Stimulated activated CD8-positive, alpha-beta memory T cell treated with anti-CD3 and anti-CD28 coated beads, Interleukin-4, amount 100 ng/mL, for 1 hour (primary cell): Measurements from ENCODE around the gene GDF15.

Experiments
- DNase-seq, 2 donors: peaks; one replicate each; pipeline ENCODE4 v3.0.0-alpha.2; 2020; ENCODE audit warnings: low read depth in 2 of 2, low spot score in 1 of 2

GDF15 gene

GRCh38 chr19:18430417-18431144 lies 44.6 kb downstream of the GDF15 start:
- no peak for DNase-seq

DNA sequence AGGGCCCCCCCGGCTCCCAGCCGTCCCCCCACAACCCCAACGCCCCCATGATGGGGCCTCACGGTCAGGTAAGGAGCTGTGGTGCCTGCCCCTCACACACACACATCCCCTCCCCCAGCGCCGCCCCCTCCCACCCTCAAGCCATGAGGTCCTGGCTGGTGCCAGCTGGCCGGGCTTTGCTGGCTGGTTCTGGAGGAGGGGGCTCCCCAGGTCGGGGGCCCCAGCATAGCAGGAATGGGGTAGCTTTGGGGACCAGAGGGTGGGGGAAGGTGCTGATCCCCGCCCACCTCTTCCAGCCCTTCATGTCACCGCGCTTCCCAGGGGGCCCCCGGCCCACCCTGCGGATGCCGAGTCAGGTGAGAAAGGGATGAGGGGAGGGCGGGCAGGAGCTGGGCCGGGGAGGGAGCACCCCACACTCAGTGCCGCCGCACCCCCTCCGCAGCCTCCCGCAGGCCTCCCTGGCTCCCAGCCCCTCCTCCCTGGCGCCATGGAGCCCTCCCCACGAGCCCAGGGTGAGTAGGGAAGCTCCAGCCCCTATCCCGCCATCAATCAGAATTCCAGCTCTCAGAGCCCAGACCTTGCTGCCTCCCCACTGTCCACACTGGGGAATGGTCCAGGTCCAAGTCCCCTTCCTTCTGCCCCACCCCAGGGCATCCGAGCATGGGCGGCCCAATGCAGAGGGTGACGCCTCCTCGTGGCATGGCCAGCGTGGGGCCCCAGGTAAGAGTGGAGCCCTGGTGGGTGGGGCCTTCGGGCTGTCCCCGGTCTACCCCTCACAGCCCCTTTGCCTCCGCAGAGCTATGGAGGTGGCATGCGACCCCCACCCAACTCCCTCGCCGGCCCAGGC lies 45.6 kb downstream of the GDF15 start:
- no peak for DNase-seq

DNA sequence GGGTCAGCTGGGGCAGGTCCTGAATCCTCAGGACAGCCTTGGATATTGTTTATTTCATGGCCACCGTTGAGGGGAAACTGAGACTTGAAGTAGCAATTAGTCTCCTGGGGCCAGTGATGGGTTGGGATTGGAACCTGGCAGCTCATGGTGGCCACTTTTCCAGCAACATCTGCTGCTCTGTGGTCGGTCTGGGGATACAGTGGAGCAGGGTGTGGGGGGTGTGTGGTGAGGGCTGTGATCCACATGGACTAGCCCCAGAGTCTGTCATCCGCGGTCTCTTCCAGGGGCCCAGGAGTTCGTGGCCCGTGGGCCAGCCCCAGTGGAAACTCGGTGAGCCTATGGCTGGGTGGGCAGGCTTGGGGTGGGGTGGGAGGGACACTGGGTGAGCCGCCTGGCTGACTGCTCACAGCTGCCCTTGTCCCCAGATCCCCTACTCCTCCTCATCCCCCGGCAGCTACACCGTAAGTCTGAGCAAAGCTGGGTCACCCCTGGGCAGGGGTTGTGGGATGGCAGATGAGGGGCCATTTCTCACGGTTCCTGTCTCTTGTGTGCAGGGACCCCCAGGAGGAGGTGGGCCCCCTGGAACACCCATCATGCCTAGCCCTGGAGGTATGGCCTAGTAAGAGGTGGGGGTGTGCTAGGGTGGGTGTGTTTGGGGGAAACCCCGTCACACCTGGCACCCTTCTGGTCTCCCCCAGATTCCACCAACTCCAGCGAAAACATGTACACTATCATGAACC lies 46.5 kb downstream of the GDF15 start:
- no peak for DNase-seq

- DNase-seq = no peak
Observed at GRCh38 chr19:18433015-18433691, 47.2 kb downstream of the GDF15 start.

- DNase-seq = no peak
Observed at GRCh38 chr19:18433735-18434398, 47.9 kb downstream of the GDF15 start.

DNA sequence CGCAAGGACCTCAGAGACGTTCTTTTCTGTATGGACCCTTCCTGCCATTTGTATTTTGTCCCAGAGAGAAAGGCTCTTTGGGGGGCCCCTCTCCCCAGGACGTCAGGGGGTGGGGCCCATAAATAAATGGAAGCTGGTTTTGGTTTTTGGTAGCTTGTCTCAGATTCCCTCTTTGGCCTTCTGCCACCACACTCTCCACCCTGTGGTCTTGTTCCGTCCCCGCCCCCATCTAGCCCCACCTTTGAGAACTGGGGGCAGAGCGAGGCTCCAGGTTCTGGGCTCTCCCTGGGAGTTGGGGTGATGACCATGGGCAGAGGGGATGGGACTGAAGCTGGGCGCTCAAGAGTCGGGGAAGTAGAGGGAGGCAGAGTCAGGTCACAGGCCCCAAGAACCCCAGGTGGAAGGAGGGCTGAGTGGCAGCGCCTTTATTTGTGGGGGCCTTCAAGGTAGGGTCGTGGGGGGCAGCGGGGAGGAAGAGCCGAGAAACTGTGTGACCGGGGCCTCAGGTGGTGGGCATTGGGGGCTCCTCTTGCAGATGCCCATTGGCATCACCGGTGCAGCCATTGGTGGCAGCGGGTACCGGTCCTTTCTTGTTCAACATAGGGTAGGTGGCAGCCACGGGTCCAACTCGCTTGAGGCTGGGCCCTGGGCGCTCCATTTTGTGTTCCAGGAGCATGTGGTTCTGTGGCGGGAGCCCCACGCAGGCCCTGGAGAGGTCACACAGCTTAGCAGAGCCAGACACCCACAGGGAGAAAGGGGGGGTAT lies 48.6 kb downstream of the GDF15 start:
- DNase-seq = no peak

- no peak for DNase-seq
Observed at GRCh38 chr19:18435178-18435841, 49.4 kb downstream of the GDF15 start.

DNA sequence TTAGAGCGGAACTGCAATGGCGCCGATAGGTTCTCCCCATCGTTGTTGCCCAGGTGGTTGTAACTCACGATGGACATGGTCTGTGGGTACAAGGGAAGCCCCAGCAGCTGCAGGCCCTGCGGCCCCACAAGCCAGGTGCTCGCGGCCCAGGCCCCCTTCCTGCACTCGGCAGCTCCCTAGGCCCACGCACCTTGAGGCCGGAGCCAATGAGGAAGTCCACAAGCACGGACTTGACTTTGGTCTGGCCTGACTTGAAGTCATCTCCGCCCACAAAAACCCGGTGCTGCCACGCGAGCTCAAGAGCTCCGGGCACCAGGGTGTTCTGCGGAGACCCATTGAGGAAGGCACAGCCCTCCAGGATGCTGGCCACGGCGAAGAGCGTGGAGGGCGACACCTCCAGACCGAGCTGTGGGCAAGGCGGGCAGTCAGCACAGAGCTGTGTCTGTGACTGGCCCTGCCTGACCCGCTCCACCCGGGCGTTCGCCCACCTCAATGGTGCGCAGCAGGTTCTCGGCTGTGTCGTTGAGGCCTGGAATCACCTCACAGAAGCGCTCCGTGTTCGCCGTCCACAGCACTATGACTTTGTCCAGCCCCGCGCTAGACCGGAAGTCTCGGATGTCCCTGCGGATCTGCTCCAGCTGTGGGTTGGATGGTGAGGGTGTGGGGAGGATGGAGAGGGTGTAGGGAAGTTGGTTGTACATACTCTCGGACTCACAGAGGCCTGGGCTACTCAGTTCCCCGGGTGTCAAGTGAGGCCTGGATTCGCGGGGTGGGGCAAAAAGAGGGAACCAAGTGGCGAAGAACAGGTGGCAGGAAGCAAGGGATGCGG lies 50.1 kb downstream of the GDF15 start:
- no peak for DNase-seq

GRCh38 chr19:18436671-18437490 lies 50.9 kb downstream of the GDF15 start:
- peak in 1 of 2 donors; percentile 70 for DNase-seq

DNA sequence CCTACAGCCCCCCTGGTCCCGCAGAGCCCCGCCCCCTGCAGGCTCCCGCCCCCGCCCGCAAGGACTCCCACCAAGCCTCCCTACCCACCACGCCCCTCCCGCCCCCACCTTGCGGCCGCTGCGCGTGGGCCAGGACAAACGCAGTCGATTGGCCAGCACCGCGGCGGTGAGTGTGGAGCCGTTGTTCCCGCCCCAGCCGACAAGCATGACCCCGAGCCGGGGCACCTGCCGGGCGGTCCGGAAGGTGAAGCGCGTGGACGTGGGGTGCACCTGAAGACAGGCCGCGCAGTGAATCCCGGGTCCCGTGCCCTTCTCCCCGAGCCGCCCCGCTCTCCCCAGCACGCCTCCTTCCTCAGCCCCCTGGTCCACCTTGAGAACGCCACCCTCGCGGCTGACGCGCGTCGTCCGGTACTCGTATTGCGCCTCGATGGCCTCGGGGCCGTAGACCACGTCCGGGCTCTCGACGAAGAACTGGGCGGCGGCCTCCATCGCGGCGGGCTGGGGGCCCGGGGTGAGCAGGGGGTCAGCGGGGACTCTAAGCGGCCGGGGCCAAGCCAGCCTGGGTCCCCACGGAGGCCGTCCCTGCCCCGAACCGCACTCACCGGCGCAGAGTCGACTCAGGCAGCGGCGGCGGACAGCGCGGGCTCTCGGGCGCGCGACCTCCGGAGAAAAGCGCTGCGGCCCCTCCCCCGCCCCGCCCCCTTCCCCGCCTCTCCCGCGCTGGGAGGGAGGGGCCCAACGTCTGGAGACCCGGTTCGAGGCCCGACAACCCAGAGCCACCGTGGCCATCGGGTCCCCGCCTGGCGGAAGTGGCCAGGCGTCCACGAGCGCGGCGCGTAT lies 51.8 kb downstream of the GDF15 start, which contains the start of gene ISYNA1:
Gene ISYNA1, minus strand, starts transcription at position 643 of the 840 bp plus-strand sequence. Its CDS starts 154 bp downstream, at position 489.
- DNase-seq = no peak

DNA sequence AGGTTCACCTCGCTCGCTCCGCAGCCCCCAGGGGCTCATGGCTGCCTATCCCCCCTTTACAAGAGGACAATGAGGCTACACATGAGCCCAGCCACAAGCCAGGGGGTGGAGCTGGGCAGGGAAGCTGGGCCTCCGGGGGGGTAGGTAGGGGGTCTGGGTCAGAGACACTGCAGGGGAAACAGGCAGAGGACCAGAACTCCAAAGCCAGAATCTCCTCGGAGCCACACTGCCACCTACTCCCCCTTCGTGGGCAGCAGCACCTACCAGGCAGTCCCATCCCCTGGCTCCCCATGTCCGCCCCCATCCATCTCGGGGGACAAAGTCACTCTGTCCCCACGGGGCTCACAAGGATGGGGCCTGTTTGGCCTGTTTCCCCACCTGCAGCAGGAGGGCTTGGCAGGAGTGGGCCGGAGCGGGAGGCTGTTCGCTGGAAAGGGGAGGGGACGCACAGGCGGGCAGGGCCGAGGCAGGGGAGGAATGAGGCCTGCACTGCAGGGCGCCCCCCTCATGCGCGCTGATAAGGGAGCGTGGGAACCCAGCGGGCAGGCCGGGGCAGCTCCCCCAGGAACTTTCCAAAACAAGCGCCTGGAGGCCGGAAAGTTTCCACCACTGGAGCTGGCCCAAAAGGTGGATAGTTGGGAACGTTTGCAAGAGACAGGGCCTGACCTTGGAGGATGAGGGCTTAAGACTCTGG lies 52.5 kb downstream of the GDF15 start:
- no peak for DNase-seq
